KOPT-K1 (cell line): ENCODE measurements around the gene SAFB.

ENCODE experiments used
- H3K27ac ChIP-seq: fragments of 200-600 bp; sonication (generic); 2 replicates; pipeline ENCODE4 v1.5.1; 2016; ENCODE audit warnings: antibody characterized with exemption, mild to moderate bottlenecking, low read depth, low read length; ENCODE audit not compliant: poor library complexity, severe bottlenecking
- H3K36me3 ChIP-seq: fragments of 200-600 bp; sonication (generic); 2 replicates; pipeline ENCODE4 v1.5.1; 2017; ENCODE audit warnings: antibody characterized with exemption, mild to moderate bottlenecking, low read length, moderate library complexity; ENCODE audit not compliant: insufficient read depth
- H3K9me3 ChIP-seq: fragments of 200-600 bp; sonication (generic); 2 replicates; pipeline ENCODE4 v1.5.1; 2017; ENCODE audit warnings: antibody characterized with exemption, low read length, mild to moderate bottlenecking; ENCODE audit not compliant: insufficient read depth, poor library complexity, severe bottlenecking

Gene SAFB

DNA sequence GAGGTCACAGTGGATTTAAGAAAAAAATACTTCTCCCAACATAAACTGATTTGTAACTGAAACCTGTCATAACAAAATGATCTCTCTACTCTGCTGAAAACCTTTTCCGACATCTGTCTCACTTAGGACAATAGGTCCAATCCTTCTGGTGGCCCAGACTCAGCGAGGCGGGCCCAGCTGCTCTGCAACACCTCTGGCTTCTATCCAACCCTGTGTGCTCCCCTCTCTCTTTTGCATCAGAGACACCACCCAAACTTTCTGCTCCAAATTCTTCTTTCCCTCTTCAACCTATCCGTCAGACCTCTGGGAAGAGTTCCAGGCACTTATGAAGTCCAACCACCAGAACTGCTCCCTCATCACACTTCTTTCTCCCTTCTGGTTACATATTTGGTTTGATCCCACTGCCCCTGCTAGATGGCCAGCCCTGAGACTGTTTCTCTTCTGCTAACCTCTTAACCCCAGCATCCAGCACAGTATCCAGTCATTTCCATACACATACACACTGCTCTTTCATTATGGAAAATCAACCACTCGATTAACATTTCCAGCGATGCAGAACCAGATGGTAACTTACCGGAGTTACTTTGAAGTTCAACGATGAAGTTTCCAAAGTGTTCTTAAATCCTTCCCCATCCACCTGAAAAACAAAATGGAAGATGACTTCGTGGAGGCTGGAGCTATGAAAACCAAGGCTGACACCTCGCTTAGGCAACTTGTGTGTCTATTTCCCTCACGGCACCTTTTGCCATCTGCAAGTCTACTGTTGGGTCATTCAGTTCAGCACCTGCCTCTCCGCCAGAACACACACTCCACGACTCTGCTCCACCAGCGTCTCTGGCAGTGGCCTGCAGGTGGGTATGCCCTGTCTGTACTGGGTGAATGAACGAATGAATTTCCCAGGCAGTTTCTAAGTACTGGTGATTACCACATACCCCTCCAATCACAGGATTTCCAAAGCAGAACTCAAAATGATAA, 9.7 kb upstream of the SAFB start:
- Histone ChIP-seq H3K9me3 (no peaks in the 10 kb centered on the region), H3K36me3 (peaks cover 94% of the 10 kb centered on the region), H3K27ac (no peak overlapping the region)

DNA sequence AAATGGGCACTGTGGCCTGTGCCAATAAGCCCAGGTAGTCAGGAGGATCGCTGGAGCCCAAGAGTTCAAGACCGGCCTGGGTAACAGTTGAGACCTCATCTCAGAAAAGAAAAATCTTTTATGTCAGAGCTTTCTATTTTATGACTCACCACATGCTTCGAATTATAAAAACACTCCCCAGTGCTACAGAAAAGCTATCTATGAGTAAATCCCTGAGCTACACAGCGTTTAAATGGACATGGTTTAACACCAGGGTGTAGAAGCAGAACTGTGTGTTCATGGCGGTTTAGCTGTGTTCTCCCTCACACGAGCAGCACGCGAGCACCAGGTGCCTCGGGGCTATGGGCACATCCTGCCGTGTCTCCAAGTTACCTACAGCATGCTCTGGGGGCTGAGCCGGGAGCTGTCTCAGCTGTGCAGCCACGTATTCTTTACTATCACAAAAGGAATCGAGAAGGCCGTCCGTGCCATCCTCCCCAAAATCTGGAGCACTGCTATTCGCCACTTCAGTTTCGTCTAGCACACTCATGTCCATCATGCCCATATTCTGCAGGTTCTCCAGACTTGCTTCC, 7.0 kb upstream of the SAFB start:
- no peak overlapping the region for H3K27ac ChIP-seq
- H3K36me3 ChIP-seq: peaks cover 94% of the 10 kb centered on the region
- no peaks in the 10 kb centered on the region for H3K9me3 ChIP-seq

DNA sequence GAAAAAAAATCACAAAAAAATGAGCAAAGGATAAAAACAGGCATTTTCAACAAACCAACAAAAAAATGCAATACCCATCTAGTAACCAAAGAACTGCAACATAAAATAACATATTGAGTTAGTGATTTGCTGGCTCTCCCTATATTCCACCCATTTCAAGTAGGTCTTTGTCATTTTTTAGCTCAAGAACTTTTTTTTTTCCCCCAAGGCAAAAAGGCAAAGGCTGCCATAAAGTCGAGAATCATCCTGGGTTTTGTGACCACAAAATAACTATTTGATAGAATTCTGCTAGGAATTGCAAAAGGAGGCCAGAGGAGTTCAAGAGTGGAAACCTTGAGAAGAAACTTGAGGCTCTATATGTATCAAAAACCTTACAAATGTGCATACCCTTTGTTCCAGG, 5.8 kb upstream of the SAFB start:
- no peaks in the 10 kb centered on the region for H3K9me3 ChIP-seq
- H3K36me3 ChIP-seq: peaks cover 92% of the 10 kb centered on the region
- no peak overlapping the region for H3K27ac ChIP-seq

DNA sequence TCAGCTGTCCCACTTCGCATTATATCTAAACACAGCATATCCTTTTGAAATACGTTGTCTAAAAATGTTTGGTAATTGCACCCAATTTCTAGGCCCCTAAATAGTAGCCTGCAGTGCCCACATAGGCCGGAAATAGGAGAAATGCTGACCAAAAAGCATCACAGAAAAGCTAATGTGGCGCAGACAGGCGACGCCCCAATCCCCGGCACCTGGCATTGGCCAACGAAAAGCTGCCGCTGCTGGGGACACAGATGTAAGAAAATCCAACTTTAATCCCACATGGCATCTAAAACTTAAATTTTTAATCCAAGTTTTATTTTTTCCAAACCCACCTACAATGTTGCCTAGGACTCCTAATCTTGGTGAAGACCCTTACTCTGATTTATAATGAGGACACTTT, 4.3 kb upstream of the SAFB start:
- Histone ChIP-seq H3K27ac (no peak overlapping the region), H3K36me3 (peaks cover 77% of the 10 kb centered on the region), H3K9me3 (no peaks in the 10 kb centered on the region)

DNA sequence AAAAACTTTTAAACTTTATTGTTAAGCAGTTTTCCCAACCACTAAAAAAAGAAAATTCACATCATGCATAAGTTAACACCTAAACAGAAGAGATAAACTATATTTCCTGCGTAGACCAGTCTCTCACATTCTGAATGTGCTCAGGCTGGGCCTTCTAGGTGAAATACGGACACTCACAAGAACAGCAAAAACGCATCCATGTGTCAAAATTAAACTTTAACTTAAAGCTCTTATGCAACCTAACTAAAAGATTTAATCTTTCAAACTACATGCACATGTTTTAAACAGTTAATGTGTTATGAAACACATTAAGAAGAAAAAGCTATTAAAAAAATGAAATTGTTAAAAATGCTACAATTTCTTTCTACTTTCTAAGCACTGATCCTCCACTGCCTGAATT, 2.9 kb upstream of the SAFB start:
- Histone ChIP-seq H3K36me3 (peaks cover 70% of the 10 kb centered on the region), H3K27ac (no peak overlapping the region), H3K9me3 (no peaks in the 10 kb centered on the region)

DNA sequence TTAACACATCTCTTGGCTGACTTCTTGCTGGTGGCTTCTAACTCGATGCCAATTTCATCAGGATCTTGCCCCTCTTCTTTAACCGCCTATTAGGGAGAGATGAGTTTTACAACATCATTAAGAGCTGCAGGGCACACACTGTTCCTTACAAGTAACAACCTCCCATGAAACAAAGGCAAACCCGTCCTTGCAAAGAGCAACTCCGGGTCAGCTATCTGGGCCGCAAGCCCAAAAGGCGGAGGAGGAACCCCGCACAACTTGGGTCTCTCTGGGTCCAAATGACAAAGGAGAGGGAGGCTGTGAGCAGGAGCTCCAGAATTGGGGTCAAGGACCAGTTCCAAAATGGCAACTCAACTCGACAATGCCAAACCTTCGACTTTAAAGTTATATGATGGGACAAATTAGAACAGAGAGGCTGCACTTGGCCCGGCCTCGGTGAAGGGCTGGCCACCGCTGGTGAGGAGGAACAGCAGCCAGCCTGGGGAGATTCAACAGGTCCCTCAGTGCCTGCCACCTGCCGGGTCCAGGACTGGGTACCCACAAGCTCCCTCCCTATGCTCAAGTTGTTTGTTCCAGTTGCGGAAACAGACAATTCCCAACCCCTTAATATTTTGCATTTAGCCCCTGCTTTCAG, 1.5 kb upstream of the SAFB start:
- peak overlapping the region; percentile 95 for H3K27ac ChIP-seq
- peaks cover 70% of the 10 kb centered on the region for H3K36me3 ChIP-seq
- no peaks in the 10 kb centered on the region for H3K9me3 ChIP-seq

DNA sequence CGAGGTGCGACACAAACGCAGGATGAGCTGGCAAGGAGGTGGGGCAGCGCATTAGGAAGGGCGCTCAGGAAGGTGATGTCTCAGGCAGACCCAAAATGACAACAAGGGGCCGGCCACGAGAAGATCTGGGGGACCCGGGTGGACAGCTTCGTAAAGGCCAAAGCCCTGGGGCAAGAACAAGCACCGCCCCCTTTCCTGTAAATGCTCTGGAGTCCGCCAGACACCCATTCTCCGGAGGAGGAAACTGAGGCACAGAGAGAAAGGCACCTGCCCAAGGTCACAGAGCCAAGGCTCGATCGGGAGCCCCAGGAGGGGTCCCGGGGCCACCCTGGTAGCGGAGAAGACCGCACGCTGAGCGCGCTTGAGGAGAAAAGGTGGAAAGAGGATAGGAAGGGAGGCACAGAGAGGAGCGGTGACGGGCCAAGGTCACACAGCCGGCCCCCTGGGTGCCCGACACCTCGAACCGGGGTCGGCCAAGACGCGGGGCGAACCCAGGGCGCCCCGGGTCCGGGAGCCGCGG, 878 bp upstream of the SAFB start:
- H3K36me3 ChIP-seq: peaks cover 70% of the 10 kb centered on the region
- no peaks in the 10 kb centered on the region for H3K9me3 ChIP-seq
- peak overlapping the region; percentile 95 for H3K27ac ChIP-seq

DNA sequence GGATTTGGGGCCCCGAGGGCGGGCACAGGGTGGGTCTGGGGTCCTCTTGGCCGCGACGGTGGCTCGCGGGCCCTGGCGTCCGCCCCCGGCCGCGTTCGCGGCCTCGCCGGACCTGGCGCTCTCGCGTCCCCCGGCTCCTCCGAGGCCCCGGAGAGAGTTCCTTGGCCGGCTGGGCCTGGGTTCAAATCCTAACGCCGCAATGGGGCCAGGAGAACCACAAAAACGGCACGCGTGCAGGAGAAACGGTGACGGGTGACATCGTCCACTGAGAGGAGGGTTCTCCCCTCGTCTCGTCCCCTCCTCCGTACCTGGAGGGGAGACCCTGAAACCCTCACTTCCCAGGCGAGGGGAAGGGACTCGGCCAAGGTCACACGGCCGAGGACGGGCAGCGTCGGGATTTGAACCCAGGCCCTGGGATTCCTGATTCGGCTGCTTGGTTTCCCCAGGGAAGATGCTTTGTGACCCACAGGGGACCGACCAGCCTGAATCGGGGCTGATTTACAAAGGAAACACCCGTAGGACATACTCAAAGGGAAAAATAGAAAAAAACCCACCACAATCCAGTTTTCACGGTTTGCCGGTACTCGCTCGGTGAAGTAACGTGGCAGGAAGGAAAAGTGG, 624 bp downstream of the SAFB start:
- Histone ChIP-seq H3K36me3 (peaks cover 70% of the 10 kb centered on the region), H3K27ac (peak overlapping the region; percentile 95), H3K9me3 (no peaks in the 10 kb centered on the region)

DNA sequence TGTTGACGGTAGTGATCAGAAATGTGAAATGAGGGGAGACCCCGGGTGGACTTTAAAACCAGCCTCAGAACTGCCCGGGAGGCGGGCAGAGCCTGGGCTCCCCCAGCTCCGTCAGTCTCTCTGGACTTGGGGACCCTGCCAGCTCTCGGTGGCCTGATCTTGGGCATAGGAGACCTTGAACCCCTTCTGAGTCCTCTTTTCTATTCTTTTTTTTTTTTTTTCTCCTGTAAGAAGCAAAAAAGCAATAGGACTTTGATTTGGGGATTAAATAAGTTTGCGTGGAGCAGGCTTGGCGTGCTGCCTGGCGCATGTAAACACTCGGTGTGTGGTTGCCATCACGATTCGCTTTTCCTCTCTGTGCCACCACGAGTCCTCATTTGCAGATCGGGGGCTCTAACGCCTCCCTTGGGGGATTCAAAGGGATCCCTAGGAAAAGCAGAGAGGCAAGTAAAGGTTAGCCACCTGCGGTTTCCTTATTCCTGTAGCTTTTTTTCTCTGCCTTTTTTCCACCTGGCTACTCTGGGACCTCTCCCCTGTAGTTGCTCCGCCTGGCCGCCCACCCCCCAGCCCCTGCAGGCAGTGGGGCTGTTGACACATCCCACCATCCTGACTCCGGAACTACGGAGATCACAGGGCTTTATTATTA, 1.3 kb downstream of the SAFB start:
- no peaks in the 10 kb centered on the region for H3K9me3 ChIP-seq
- peaks cover 70% of the 10 kb centered on the region for H3K36me3 ChIP-seq

DNA sequence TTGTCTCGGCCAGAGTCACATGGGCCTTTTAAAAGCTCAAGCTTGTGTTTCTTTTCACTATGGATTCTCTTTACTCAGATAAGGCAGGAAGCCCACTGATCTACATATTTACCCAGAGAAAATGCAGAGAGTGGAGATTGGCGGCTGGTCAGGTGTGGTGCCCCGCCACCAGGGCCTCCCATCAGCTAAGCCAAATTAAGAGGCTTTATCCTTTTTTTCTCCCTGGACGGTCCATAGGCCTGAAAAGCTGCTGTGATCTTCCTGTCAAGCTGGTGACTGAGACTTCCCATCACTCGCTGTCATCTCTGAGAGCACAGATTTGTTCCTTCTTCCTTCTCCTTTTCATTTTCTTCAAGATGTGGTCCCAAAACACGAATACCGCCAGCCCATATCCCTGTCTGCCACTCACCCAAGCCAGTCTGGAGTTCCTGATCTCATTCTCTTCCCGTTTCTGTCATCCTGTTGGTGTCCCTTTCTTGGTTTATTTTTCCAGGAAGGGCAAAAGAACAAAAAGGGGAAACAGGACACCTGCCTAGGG, 1.9 kb downstream of the SAFB start:
- no peaks in the 10 kb centered on the region for H3K9me3 ChIP-seq
- peak overlapping the region; percentile 95 for H3K27ac ChIP-seq
- peaks cover 70% of the 10 kb centered on the region for H3K36me3 ChIP-seq

More for the DNA sequence above, 1.3 kb downstream of the SAFB start:
- H3K27ac ChIP-seq: peak overlapping the region; percentile 95

DNA sequence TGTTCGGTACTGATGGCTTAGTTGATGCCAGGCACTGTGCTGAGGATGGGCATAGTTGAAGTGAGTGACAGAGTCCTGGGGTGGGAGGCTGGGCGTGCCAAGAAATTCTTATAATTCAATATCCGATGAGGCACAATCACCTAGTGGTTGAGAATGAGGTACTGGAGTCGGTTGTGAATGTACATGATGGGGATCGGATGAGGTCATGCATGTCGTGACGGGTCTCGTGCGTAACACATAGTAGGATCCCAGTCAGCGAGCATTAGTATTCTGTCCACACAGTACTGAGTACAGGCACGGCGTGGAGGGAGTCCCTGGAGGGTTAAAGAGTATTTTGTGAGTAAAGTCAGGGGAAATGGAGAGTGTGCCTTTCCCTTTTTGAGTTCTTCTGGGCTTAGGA, 2.8 kb downstream of the SAFB start:
- H3K27ac ChIP-seq: no peak overlapping the region
- H3K36me3 ChIP-seq: peaks cover 69% of the 10 kb centered on the region

DNA sequence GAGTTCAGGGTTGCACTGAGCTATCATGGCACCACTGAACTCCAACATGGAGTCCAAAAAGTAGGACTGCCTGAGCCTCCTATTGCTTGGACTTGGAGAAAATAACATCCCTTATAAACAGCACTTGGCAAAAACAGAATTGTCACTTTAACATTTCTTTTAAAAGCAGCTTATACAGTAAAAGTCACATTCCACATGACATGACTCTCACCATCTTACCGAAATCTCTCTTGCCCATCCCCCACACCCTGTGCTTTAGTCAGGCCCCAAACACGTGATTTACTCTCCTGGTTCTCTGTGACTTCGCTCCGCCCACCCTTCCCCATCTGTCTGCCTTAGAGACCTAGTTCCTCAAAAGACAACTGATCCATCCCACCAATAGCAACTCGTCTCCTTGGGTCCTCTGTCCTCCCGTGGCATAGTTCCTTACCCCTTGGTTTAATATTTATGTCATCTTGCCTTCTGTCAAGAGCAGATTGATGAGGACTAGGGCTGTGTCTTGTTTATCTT, 4.6 kb downstream of the SAFB start:
- Histone ChIP-seq H3K9me3 (no peaks in the 10 kb centered on the region), H3K36me3 (peaks cover 81% of the 10 kb centered on the region), H3K27ac (no peak overlapping the region)

More for the DNA sequence above, 2.8 kb downstream of the SAFB start:
- no peaks in the 10 kb centered on the region for H3K9me3 ChIP-seq

DNA sequence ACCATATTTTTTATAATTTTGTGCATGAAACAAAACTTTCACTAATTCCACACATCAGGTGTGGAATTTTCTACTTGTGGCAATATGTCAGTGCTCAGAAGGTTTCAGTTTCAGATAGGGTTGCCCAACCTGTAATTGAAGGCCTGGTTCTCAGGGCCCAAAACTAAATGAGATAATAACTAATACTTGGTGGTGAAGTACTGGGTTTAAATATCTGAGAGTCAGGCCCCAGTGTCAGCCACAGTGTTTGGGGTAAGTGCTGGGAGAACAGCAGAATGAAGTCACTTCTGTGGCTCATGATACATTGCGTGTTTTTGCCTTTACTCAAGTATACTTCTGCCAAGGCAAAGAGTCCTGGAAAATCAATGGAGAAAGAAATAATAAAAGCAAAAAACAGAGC, 5.6 kb downstream of the SAFB start:
- H3K9me3 ChIP-seq: no peaks in the 10 kb centered on the region
- peaks cover 91% of the 10 kb centered on the region for H3K36me3 ChIP-seq
- no peak overlapping the region for H3K27ac ChIP-seq

DNA sequence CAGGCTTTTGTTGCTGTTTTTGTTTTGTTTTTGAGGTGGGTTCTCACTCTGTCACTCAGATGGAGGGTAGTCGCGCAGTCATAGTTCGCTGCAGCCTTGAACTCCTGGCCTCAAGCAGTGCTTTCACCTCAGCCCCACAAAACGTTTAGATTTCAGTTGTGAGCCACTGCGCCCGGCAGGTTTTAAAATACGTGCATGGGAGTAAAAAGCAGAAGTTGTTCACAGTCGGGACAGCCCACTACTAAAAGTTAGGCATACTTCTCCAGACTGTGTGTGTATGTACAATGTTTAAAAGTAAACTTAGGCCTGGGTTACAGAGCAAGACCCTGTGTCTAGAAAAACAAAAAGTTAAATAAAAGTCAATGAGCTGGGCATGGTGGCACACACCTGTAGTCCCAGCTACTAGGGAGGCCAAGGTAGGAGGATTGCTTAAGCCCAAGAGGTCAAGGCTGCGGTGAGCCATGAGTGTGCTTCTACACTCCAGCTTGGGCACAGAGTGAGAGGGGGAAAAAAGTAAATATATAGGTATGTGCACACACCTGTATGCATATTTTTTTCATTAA, 6.1 kb downstream of the SAFB start:
- Histone ChIP-seq H3K9me3 (no peaks in the 10 kb centered on the region), H3K36me3 (peaks cover 96% of the 10 kb centered on the region), H3K27ac (no peak overlapping the region)
